Urothelium cell line (cell line): ENCODE data around the gene UBASH3A.

Experiments
- DNase-seq: peaks from one replicate; pipeline ENCODE4 v3.0.0; 2011; ENCODE audit warnings: low spot score, mixed read lengths
- FAIRE-seq: peaks from 2 replicates; lab custom pipeline; 2011; peaks lifted over from hg19 to GRCh38; lab: Jason Lieb, UNC

The UBASH3A gene

GRCh38 chr21:42403611-42404231 is at the start of gene UBASH3A:
UBASH3A (plus strand) TSS chr21:42403902; CDS start chr21:42403946, 44 bp downstream.
- DNase-seq (no peak), FAIRE-seq (no peak)

GRCh38 chr21:42356046-42356445 is 47.7 kb upstream of the UBASH3A start:
- FAIRE-seq, result no peak
- DNase-seq, result no peak

- FAIRE-seq (no peak), DNase-seq (no peak)
Measured at GRCh38 chr21:42356650-42357049, 47.1 kb upstream of the UBASH3A start.

- FAIRE-seq (no peak), DNase-seq (no peak)
Measured at GRCh38 chr21:42357307-42357706, 46.4 kb upstream of the UBASH3A start.

- no peak for FAIRE-seq
- DNase-seq, result no peak
Measured at GRCh38 chr21:42358261-42358660, 45.4 kb upstream of the UBASH3A start.

- FAIRE-seq (no peak), DNase-seq (no peak)
Measured at GRCh38 chr21:42358937-42359336, 44.8 kb upstream of the UBASH3A start.

GRCh38 chr21:42360317-42360716 is 43.4 kb upstream of the UBASH3A start:
- DNase-seq (no peak), FAIRE-seq (no peak)

GRCh38 chr21:42361286-42361685 is 42.4 kb upstream of the UBASH3A start:
- FAIRE-seq (no peak), DNase-seq (no peak)

GRCh38 chr21:42362198-42362597 is 41.5 kb upstream of the UBASH3A start:
- DNase-seq (no peak), FAIRE-seq (no peak)

GRCh38 chr21:42362700-42363099 is 41.0 kb upstream of the UBASH3A start:
- DNase-seq, result no peak

GRCh38 chr21:42363312-42363711 is 40.4 kb upstream of the UBASH3A start:
- DNase-seq (no peak), FAIRE-seq (no peak)

More at GRCh38 chr21:42362700-42363099, 41.0 kb upstream of the UBASH3A start:
- FAIRE-seq, result no peak

GRCh38 chr21:42364304-42364865 is 39.3 kb upstream of the UBASH3A start:
- FAIRE-seq (no peak), DNase-seq (no peak)

- no peak for FAIRE-seq
- DNase-seq, result no peak
Measured at GRCh38 chr21:42365770-42366169, 37.9 kb upstream of the UBASH3A start.

- FAIRE-seq, result no peak
- no peak for DNase-seq
Measured at GRCh38 chr21:42366292-42367010, 37.3 kb upstream of the UBASH3A start, which contains the start of gene TFF1. TFF1 (minus strand) TSS chr21:42366535; CDS start chr21:42366495, 40 bp downstream.

GRCh38 chr21:42367367-42368165 is 36.1 kb upstream of the UBASH3A start:
- FAIRE-seq (no peak), DNase-seq (no peak)

- FAIRE-seq (no peak), DNase-seq (no peak)
Measured at GRCh38 chr21:42369821-42370220, 33.9 kb upstream of the UBASH3A start.

GRCh38 chr21:42370894-42371654 is 32.6 kb upstream of the UBASH3A start:
- no peak for FAIRE-seq
- no peak for DNase-seq

- FAIRE-seq (no peak), DNase-seq (no peak)
Measured at GRCh38 chr21:42373196-42373907, 30.4 kb upstream of the UBASH3A start.

- FAIRE-seq, result no peak
- DNase-seq, result no peak
Measured at GRCh38 chr21:42373908-42374455, 29.7 kb upstream of the UBASH3A start.

GRCh38 chr21:42374457-42374856 is 29.2 kb upstream of the UBASH3A start:
- FAIRE-seq (no peak), DNase-seq (no peak)
